Measurements from ENCODE around the gene PXT1.
"Not testable (repeated sequence)": the region's sequence is repeated elsewhere in the genome, so short reads cannot be mapped to it uniquely, and the experiment has no call there.

The PXT1 gene

DNA sequence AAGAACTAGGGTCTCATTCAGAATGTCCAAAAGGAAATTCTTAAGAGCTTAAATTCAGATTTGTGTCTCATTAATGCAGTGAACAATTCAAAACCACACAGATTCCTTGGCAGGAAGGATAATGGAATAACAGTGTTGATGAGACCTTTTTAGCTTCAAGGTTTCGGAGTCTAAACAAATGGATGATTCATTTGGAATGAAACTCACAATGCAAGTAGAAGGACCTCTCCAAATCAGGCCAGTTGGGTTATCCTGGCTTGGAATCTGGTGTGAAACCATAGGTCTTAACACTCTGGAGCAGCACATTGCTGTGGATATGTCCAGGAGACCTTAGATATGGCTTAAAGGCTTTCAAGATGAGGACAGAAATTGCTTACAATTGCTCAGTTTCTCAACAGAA, 45.0 kb upstream of the PXT1 start:
- Histone ChIP-seq H3K4me3 (ENCODE audit: low read depth, low read length) (no peak overlapping the region), H3K36me3 (peaks cover 69% of the 10 kb centered on the region), H3K27me3 (ENCODE audit: insufficient read depth, low read depth, severe bottlenecking) (no peaks in the 10 kb centered on the region), H3K27ac (no peak overlapping the region), H3K9me3 (ENCODE audit: severe bottlenecking) (no peaks in the 10 kb centered on the region)
- no peak for DNase-seq
- TF ChIP-seq, protein P1, sequence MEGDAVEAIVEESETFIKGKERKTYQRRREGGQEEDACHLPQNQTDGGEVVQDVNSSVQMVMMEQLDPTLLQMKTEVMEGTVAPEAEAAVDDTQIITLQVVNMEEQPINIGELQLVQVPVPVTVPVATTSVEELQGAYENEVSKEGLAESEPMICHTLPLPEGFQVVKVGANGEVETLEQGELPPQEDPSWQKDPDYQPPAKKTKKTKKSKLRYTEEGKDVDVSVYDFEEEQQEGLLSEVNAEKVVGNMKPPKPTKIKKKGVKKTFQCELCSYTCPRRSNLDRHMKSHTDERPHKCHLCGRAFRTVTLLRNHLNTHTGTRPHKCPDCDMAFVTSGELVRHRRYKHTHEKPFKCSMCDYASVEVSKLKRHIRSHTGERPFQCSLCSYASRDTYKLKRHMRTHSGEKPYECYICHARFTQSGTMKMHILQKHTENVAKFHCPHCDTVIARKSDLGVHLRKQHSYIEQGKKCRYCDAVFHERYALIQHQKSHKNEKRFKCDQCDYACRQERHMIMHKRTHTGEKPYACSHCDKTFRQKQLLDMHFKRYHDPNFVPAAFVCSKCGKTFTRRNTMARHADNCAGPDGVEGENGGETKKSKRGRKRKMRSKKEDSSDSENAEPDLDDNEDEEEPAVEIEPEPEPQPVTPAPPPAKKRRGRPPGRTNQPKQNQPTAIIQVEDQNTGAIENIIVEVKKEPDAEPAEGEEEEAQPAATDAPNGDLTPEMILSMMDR (IDR thresholded peaks at IDR 0.05; ENCODE audit: low read depth, low read length) = no peak

DNA sequence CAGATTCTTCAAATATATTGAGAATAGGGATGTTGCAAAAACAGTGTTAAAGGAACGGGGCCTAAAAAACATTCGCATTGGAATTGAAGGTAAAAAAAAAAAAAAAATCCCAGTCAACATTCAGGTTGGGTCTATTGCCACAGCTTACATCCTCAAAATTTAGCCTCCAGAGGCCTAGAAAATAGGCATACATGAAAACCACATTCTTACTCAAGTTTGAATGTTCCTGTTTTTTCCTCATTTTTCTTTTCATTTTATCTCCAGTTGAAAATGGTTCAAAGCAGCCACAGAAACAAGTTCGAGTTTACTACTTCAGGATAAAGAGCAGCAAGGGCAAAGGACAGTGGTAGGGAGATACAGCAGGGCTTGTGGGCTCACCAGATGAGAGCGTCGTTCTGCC, 42.1 kb upstream of the PXT1 start:
- Histone ChIP-seq H3K36me3 (peaks cover 83% of the 10 kb centered on the region), H3K27ac (no peak overlapping the region), H3K27me3 (ENCODE audit: insufficient read depth, low read depth, severe bottlenecking) (no peaks in the 10 kb centered on the region), H3K4me3 (ENCODE audit: low read depth, low read length) (no peak overlapping the region), H3K9me3 (ENCODE audit: severe bottlenecking) (no peaks in the 10 kb centered on the region)
- TF ChIP-seq, protein P1 (IDR thresholded peaks at IDR 0.05; ENCODE audit: low read depth, low read length) = no peak
- no peak for DNase-seq

DNA sequence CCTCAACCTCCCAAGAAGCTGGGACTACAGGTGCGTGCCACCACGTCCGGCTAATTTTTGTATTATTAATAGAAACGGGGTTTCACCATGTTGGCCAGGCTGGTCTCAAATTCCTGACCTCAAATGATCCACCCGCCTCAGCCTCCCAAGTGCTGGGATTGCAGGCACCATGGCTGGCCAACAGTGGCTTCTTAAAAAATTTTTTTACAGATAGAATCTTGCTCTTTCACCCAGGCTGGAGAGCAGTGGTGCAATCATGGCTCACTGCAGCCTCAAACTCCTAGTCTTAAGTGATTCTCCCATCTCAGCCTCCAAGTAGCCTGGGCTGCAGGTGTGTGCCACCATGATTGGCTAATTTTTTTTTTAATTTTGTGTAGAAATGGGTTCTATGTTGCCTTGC, 40.7 kb upstream of the PXT1 start:
- peaks cover 76% of the 10 kb centered on the region for H3K36me3 ChIP-seq
- not testable (repeated sequence) for H3K27me3 ChIP-seq (ENCODE audit: insufficient read depth, low read depth, severe bottlenecking); DNase-seq; H3K27ac ChIP-seq; H3K9me3 ChIP-seq (ENCODE audit: severe bottlenecking); H3K4me3 ChIP-seq (ENCODE audit: low read depth, low read length)

DNA sequence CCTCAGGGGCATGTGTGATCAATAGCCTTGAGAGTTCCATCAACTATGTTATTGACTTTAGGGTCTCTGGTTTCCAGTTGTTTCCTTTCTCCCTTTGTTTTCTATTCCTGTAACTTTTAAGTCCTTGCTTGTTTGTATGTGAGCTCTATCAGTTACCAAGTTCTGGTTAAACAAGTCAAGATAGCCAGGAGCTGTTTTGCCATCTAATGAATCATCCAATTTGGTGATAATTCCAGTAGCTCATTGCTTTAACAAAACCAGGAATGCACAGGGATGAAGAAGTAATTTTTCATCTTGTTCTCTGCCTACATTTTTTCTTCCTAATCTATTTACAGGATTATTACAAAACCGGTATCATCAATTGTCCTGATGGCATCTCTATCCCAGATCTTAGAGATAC, 36.6 kb upstream of the PXT1 start:
- no peak overlapping the region for H3K27ac ChIP-seq
- no peak for DNase-seq
- H3K27me3 ChIP-seq (ENCODE audit: insufficient read depth, low read depth, severe bottlenecking) = no peaks in the 10 kb centered on the region
- H3K36me3 ChIP-seq = peaks cover 56% of the 10 kb centered on the region
- TF ChIP-seq, protein P1 (IDR thresholded peaks at IDR 0.05; ENCODE audit: low read depth, low read length) = no peak
- H3K4me3 ChIP-seq (ENCODE audit: low read depth, low read length) = no peak overlapping the region
- no peaks in the 10 kb centered on the region for H3K9me3 ChIP-seq (ENCODE audit: severe bottlenecking)

DNA sequence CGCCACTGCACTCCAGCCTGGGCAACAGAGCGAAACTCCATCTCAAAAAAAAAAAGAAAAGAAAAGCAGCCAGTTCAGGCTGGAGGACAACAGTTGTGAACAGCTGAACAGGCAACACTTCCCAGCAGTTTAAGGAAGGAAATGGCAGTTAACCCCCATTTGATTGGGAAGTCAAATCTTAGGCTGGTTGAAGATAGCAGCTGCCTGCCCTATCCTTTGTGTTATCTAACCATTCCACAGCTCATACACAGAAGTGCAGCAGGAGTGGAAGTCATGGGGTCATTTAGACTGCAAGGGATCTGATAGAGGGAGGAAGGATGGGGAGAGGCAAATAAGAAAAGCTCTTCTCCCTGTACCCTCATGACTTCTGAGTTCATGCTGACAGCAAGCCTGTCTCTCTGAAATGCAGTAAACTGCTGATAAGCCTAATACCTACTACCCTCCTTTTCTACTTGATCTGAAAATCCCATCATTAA, 35.4 kb upstream of the PXT1 start:
- peaks cover 57% of the 10 kb centered on the region for H3K36me3 ChIP-seq
- no peak for DNase-seq
- no peaks in the 10 kb centered on the region for H3K9me3 ChIP-seq (ENCODE audit: severe bottlenecking)
- H3K27ac ChIP-seq = no peak overlapping the region; the same call in 1 of the 2 replicates
- TF ChIP-seq, protein P1 (IDR thresholded peaks at IDR 0.05; ENCODE audit: low read depth, low read length) = no peak
- H3K4me3 ChIP-seq (ENCODE audit: low read depth, low read length) = no peak overlapping the region
- H3K27me3 ChIP-seq (ENCODE audit: insufficient read depth, low read depth, severe bottlenecking) = no peaks in the 10 kb centered on the region

DNA sequence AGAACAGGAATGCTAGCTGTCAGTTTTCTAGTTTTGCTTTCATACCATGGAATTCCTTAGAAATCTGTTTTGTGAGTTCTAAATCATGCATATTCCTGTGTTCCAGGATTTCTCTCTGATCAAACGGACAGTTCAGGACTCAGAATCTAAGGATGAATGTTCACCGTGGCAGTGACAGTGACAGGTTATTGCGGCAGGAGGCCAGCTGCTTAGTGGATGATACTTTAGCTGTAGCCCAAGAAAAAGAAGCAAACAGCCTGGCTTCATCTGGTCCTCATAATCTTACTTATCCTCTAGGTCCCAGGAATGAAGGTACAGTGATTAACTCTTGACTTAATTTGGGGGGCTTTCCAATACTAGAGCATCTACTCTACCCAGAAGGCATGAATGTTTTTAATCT, 27.3 kb upstream of the PXT1 start:
- Histone ChIP-seq H3K27ac (no peak overlapping the region), H3K4me3 (ENCODE audit: low read depth, low read length) (no peak overlapping the region), H3K27me3 (ENCODE audit: insufficient read depth, low read depth, severe bottlenecking) (no peaks in the 10 kb centered on the region), H3K9me3 (ENCODE audit: severe bottlenecking) (no peaks in the 10 kb centered on the region), H3K36me3 (peaks cover 36% of the 10 kb centered on the region)
- TF ChIP-seq, protein P1 (IDR thresholded peaks at IDR 0.05; ENCODE audit: low read depth, low read length) = no peak
- peak; percentile 68 for DNase-seq
